Psoas muscle (tissue), 8 donors: ENCODE data around the gene PHF19. TPM values are rescaled to one million over a fixed set of nuclear protein-coding genes. Genes with fewer than 3 reads are reported as not detected.

Source experiments
- ATAC-seq, 4 donors: fragments of 200-7000 bp; cut with Tn5 transposase; one replicate each; pipeline ENCODE4 v1.9.1; 2020; ENCODE audit warnings: moderate library complexity in 3 of 4, mild to moderate bottlenecking in 2 of 4
- DNase-seq, 2 donors: peaks; one replicate each; pipeline ENCODE4 v3.0.0-alpha.2; 2020
- H3K27ac ChIP-seq: fragments of 200-600 bp; one replicate; pipeline ENCODE4 v1.8.0; 2022
- H3K27me3 ChIP-seq, 3 donors: fragments of 200-600 bp in 1 of 3; one replicate each; pipeline versions ENCODE4 v1.6.1 to v1.8.0; 2013 to 2022; ENCODE audit warnings: low read length in 2 of 3, mild to moderate bottlenecking in 2 of 3, moderate library complexity in 1 of 3; ENCODE audit not compliant: insufficient read depth in 3 of 3
- H3K36me3 ChIP-seq, 2 donors: fragments of 200-600 bp in 1 of 2; one replicate each; pipeline versions ENCODE4 v1.6.1 to v1.8.0; 2013 to 2022; ENCODE audit warnings: low read depth in 1 of 2, mild to moderate bottlenecking in 1 of 2, moderate library complexity in 1 of 2; ENCODE audit not compliant: insufficient read depth in 1 of 2
- H3K4me1 ChIP-seq: fragments of 200-600 bp; one replicate; pipeline ENCODE4 v1.8.0; 2022
- H3K4me3 ChIP-seq: fragments of 200-600 bp; one replicate; pipeline ENCODE4 v1.8.0; 2022; ENCODE audit warnings: mild to moderate bottlenecking
- H3K9me3 ChIP-seq: fragments of 200-600 bp; one replicate; pipeline ENCODE4 v1.8.0; 2022
- CTCF ChIP-seq: fragments of 200-600 bp; IDR thresholded peaks from one replicate; pipeline ENCODE4 v1.8.0; 2022; ENCODE audit warnings: antibody characterized with exemption
- WGBS, 3 donors: extraction: QIAGEN DNeasy Blood & Tissue Kit; methylation state at CpG; one replicate each; pipeline versions ENCODE4 v1.1.6 to v1.1.7; 2013; 5-methylcytosine and 5-hydroxymethylcytosine counted together
- intact Hi-C, 2 donors: fragments of 100-400 bp; cut with DNase I; formaldehyde crosslinking; loops; one replicate each; pipeline versions ENCODE4 v1.11.0 to v1.14.2; 2022
- polyA plus RNA-seq, 3 donors: library from polyadenylated mRNA; stranded (reverse); fragments of 200-250 nt; gene quantifications; one replicate each; pipeline ENCODE4 v1.2.3, GENCODE V29; 2013
- total RNA-seq, 4 donors: library from RNA; stranded (reverse); fragmentation: NEBNext Ultra II Directional in 2 of 4; extraction: Animal tissue kit (Norgen Biotek cat#: 25700) in 2 of 4; gene quantifications; one replicate each; pipeline versions ENCODE4 v1.2.1 to v1.2.4, GENCODE V29; 2021 to 2023
- donor health status: healthy with polysubstance abuse.
- donor health status: DM: no; HTN: no; CAD: no; lungs with moderate emphysema.
- donor health status: Bipolar disorder and iron deficiency.
- donor health status: healthy.
- donor health status: DM: yes; HTN: yes; CAD: no.
- donor health status: DM: no; HTN: no; CAD: no.
- donor health status: DM: no; HTN: no; CAD: no.
- donor health status: DM: yes; HTN: yes; CAD: no.

PHF19 gene
- total and polyA plus RNA-seq, 7 donors = 6.8 to 14.8 (median 10.1) TPM

DNA sequence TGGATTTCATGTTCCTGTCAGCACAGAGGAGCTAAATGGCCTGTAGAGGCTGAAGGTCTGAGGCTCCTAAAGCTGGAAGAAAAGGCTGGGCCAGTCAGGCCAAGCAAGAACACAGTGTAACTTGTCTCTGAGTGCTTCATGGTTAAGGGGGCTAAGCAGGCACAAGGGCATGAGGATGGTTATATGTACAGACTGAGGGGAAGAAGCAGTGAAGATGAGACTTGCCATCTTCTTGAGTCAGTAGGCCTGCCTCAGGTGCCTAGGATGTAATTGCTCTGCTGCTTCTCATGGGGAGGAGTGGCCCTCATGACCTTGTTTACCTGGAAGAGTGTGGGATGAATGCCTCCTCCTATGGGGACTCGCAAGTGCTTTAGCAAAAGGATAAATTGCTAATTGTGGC, 25.5 kb downstream of the PHF19 start:
- 98 to 100% (median 100%) methylated on average over 1 of the region's 1 CpG for WGBS, 3 donors
- H3K36me3 ChIP-seq = peaks cover 0 to 2% of the 10 kb centered on the region in 2 donors
- intact Hi-C loops = no loop called here

DNA sequence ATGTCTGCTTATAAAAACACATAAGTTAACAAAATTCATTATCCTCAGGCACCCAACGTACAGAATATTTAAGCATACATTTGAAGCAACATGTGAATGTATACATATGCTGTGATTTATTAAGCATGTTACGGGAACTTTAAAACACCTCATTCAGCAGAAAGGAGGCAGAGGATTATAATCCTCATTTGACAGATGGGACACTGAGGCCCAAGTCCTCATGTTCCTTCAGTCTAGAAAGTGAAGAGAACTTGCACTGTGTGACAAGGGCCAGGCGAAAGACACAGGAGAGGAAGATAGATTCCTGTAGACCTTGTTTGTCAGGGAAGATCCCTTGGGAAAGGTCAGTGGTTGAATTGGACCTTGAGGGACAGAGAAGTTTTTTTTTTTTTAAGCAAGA, 26.7 kb downstream of the PHF19 start:
- intact Hi-C loops = no loop called here
- Histone ChIP-seq H3K4me3 (no peak overlapping the region), H3K4me1 (no peaks in the 10 kb centered on the region), H3K27me3 (no peaks in the 10 kb centered on the region), H3K9me3 (no peaks in the 10 kb centered on the region), H3K27ac (no peak overlapping the region), H3K36me3 (peaks cover 0 to 2% of the 10 kb centered on the region in 2 donors)
- DNase-seq (no peak), ATAC-seq (no peak)
- no peak for TF ChIP-seq CTCF
- 94 to 95% (median 95%) methylated on average over 3 of the region's 3 CpGs for WGBS, 3 donors

More for the DNA sequence above, 25.5 kb downstream of the PHF19 start:
- no peaks in the 10 kb centered on the region for H3K4me1 ChIP-seq
- ATAC-seq (no peak), DNase-seq (no peak)
- TF ChIP-seq CTCF = no peak
- H3K27ac ChIP-seq = no peak overlapping the region
- no peak overlapping the region for H3K4me3 ChIP-seq
- no peaks in the 10 kb centered on the region for H3K27me3 ChIP-seq
- H3K9me3 ChIP-seq = no peaks in the 10 kb centered on the region

- Histone ChIP-seq H3K4me1 (peaks cover 5% of the 10 kb centered on the region), H3K36me3 (peaks cover 0 to 2% of the 10 kb centered on the region in 2 donors), H3K27ac (no peak overlapping the region), H3K27me3 (no peaks in the 10 kb centered on the region), H3K9me3 (no peaks in the 10 kb centered on the region), H3K4me3 (no peak overlapping the region)
- intact Hi-C loops = no loop called here
- TF ChIP-seq CTCF = no peak
- no peak for DNase-seq
- no peak for ATAC-seq
- 64 to 88% (median 77%) methylated on average over 1 of the region's 1 CpG for WGBS, 3 donors
Measured at GRCh38 chr9:120846906-120847305, 30.1 kb downstream of the PHF19 start.

DNA sequence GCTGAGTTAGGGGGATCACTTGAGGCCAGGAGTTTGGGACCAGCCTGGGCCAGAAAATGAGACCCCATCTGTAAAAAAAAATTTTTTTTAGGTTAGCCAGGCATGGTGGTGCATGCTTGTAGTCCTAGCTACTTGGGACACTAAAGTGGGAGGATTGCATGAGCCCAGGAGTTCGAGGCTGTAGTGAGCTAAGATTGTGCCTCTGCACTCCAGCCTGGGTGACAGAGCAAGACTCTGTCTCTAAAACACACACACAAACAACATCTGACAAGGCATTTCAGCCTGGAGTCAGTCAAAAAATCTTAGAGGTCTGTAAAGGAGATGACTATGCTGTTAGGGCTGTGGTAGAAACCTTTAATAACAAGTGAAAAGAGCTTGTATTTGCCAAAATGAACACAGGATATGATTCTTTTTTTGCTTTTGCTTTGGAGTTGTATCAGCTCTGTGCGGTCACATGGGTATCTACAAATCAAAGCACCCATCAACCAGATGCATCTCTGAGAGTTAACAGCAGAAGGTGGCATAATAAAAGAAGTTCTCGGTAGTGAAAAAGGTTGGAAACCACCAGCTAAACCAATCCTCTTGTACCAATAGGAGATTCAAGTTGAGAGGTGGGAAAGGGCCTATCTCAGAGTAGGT, 30.6 kb downstream of the PHF19 start:
- Histone ChIP-seq H3K4me1 (peaks cover 8% of the 10 kb centered on the region), H3K27ac (no peak overlapping the region), H3K9me3 (no peaks in the 10 kb centered on the region), H3K4me3 (no peak overlapping the region), H3K36me3 (peaks cover 0 to 2% of the 10 kb centered on the region in 2 donors), H3K27me3 (no peaks in the 10 kb centered on the region)
- WGBS, 3 donors = 88 to 94% (median 93%) methylated on average over 3 of the region's 3 CpGs
- intact Hi-C loops = no loop called here
- no peak for TF ChIP-seq CTCF
- no peak for ATAC-seq
- DNase-seq = no peak

GRCh38 chr9:120845255-120845654, 31.7 kb downstream of the PHF19 start:
- intact Hi-C loops = no loop called here
- TF ChIP-seq CTCF = no peak
- Histone ChIP-seq H3K27me3 (no peaks in the 10 kb centered on the region), H3K9me3 (no peaks in the 10 kb centered on the region), H3K4me3 (no peak overlapping the region), H3K36me3 (peaks cover 0 to 2% of the 10 kb centered on the region in 2 donors), H3K4me1 (peaks cover 8% of the 10 kb centered on the region), H3K27ac (no peak overlapping the region)
- no peak for ATAC-seq
- no peak for DNase-seq
